Endothelial cell of umbilical vein (primary cell): ENCODE data around the gene GLI3. TPM values are rescaled to one million over a fixed set of nuclear protein-coding genes. Genes with fewer than 3 reads are reported as not detected.

Experiments used
- BruUV-seq: library from RNA; stranded (reverse); fragments of 400-500 nt; replicated peaks from 2 replicates; lab custom pipeline; 2021; lab: Mats Ljungman, UMichigan
- CTCF ChIA-PET: fragments of 300-600, 350-600 bp; sonication (Branson Sonifier 250); formaldehyde crosslinking; loops from one replicate; lab custom pipeline; 2021; ENCODE audit warnings: antibody characterized with exemption, inconsistent platforms; lab: Charles Lee
- POLR2A ChIA-PET: fragments of 300-600, 350-600 bp; sonication (Branson Sonifier 250); formaldehyde crosslinking; loops from one replicate; lab custom pipeline; 2021; ENCODE audit warnings: antibody characterized with exemption, inconsistent platforms; lab: Charles Lee
- DNase-seq: peaks from one replicate; pipeline ENCODE4 v3.0.0-alpha.2; 2011; ENCODE audit warnings: low read depth, low spot score
- FAIRE-seq: peaks from 2 replicates; lab custom pipeline; 2011; peaks lifted over from hg19 to GRCh38; lab: Jason Lieb, UNC
- H2AFZ ChIP-seq: 2 replicates; pipeline ENCODE4 v1.6.0; 2012; ENCODE audit warnings: low read depth, low read length, control low read depth, inconsistent platforms
- H3K27ac ChIP-seq: 2 replicates; pipeline ENCODE4 v1.5.1; 2011; ENCODE audit warnings: low read depth, mild to moderate bottlenecking, control low read depth, low read length, moderate library complexity; ENCODE audit not compliant: insufficient read depth
- H3K27me3 ChIP-seq, 2 experiments: 2 replicates each; pipeline versions ENCODE4 v1.6.0 to v1.6.1; 2011; ENCODE audit warnings: low read length in 2 of 2, mixed read lengths in 1 of 2; ENCODE audit not compliant: control insufficient read depth in 2 of 2, insufficient read depth in 2 of 2
- H3K36me3 ChIP-seq, 2 experiments: 2 replicates in 1 of 2; 3 replicates in 1 of 2; pipeline ENCODE4 v1.5.1; 2011; ENCODE audit warnings: low read length in 2 of 2, mild to moderate bottlenecking in 1 of 2, moderate library complexity in 1 of 2; ENCODE audit not compliant: control insufficient read depth in 2 of 2, insufficient read depth in 2 of 2; ENCODE audit errors: extremely low read depth in 1 of 2
- H3K4me1 ChIP-seq: 3 replicates; pipeline ENCODE4 v1.5.1; 2011; ENCODE audit warnings: mild to moderate bottlenecking, low read length; ENCODE audit not compliant: control insufficient read depth, insufficient read depth; ENCODE audit errors: extremely low read depth
- H3K4me2 ChIP-seq: 2 replicates; pipeline ENCODE4 v1.6.1; 2011; ENCODE audit warnings: low read length, control low read depth, mixed read lengths; ENCODE audit not compliant: insufficient read depth
- H3K4me3 ChIP-seq, 3 experiments: fragments of 200-600 bp in 1 of 3; sonication (generic), shearing (Covaris generic) in 1 of 3; replicated peaks in 1 of 3; 2 replicates each; pipeline ENCODE4 v1.5.1; 2011 to 2016; ENCODE audit warnings: control low read depth in 3 of 3, low read length in 3 of 3, mild to moderate bottlenecking in 2 of 3, inconsistent platforms in 1 of 3, low read depth in 1 of 3, moderate library complexity in 1 of 3; ENCODE audit not compliant: insufficient read depth in 1 of 3
- H3K79me2 ChIP-seq: 2 replicates; pipeline ENCODE4 v1.6.0; 2012; ENCODE audit warnings: low read length, inconsistent platforms; ENCODE audit not compliant: control insufficient read depth, insufficient read depth
- H3K9ac ChIP-seq: replicated peaks from 2 replicates; pipeline ENCODE3; 2011; ENCODE audit warnings: low read length, control low read depth; ENCODE audit not compliant: insufficient read depth; ENCODE audit errors: extremely low read depth
- H3K9me1 ChIP-seq: replicated peaks from 3 replicates; pipeline ENCODE4 v1.6.0; 2011; ENCODE audit warnings: mild to moderate bottlenecking, low read length; ENCODE audit not compliant: control insufficient read depth, insufficient read depth; ENCODE audit errors: extremely low read depth
- H3K9me3 ChIP-seq: replicated peaks from 2 replicates; pipeline ENCODE4 v1.5.1; 2012; ENCODE audit warnings: low read length, inconsistent platforms; ENCODE audit not compliant: control insufficient read depth, insufficient read depth
- H4K20me1 ChIP-seq: replicated peaks from 2 replicates; pipeline ENCODE3; 2011; ENCODE audit warnings: mild to moderate bottlenecking, low read length; ENCODE audit not compliant: control insufficient read depth, insufficient read depth; ENCODE audit errors: extremely low read depth
- CTCF ChIP-seq, 2 donors: IDR thresholded peaks; 1 replicate in 1 of 2; 2 replicates in 1 of 2; pipeline ENCODE4 v1.5.1; 2011; ENCODE audit warnings: low read length in 2 of 2, mild to moderate bottlenecking in 2 of 2, moderate library complexity in 2 of 2, control low read depth in 1 of 2, inconsistent platforms in 1 of 2, low read depth in 1 of 2; ENCODE audit not compliant: insufficient read depth in 1 of 2; ENCODE audit errors: extremely low read depth in 1 of 2
- GATA2 ChIP-seq: IDR thresholded peaks from 2 replicates; pipeline ENCODE4 v1.7.0; 2011; ENCODE audit warnings: low read depth, mild to moderate bottlenecking, moderate library complexity, mixed read lengths, low read length; ENCODE audit not compliant: insufficient read length, insufficient read depth
- JUN ChIP-seq: IDR thresholded peaks from 2 replicates; pipeline ENCODE4 v1.6.1; 2011; ENCODE audit warnings: borderline replicate concordance, low read depth; ENCODE audit not compliant: insufficient read length, insufficient read depth
- MYC ChIP-seq: IDR thresholded peaks from one replicate; pipeline ENCODE4 v1.6.1; 2011; ENCODE audit warnings: mild to moderate bottlenecking, low read depth, low read length
- POLR2A ChIP-seq: IDR thresholded peaks from 2 replicates; pipeline ENCODE4 v1.6.1; 2012; ENCODE audit warnings: low read depth, mild to moderate bottlenecking, control low read depth, low read length
- POLR2AphosphoS5 ChIP-seq: IDR thresholded peaks from 2 replicates; pipeline ENCODE4 v1.6.1; 2012; ENCODE audit warnings: low read depth, mild to moderate bottlenecking, control low read depth, low read length, moderate library complexity; ENCODE audit not compliant: insufficient read depth
- dilution Hi-C: fragments of 300-500 bp; cut with MboI; formaldehyde crosslinking; loops from one replicate; pipeline ENCODE4 v1.15.0; 2019; ENCODE audit warnings: low sequenced_read_pairs; ENCODE audit not compliant: extremely low pct_ligation_motif_present
- intact Hi-C: fragments of 100-400 bp; cut with micrococcal nuclease; formaldehyde crosslinking; loops from one replicate; pipeline ENCODE4 v1.10.0; 2022
- polyA plus RNA-seq, 4 experiments: library from polyadenylated mRNA; depleted of rRNA in 3 of 4; stranded (reverse) in 3 of 4; unstranded in 1 of 4; fragments of >200 nt; gene quantifications; 2 replicates each; pipeline versions ENCODE4 v1.2.1 to v1.2.3, GENCODE V29; 2011 to 2012; ENCODE audit warnings: missing spikeins in 1 of 4
- total RNA-seq: library from RNA; stranded (reverse); gene quantifications from 2 replicates; pipeline ENCODE4 v1.2.3, GENCODE V29; 2021

GLI3 gene
- total and polyA plus RNA-seq, 2 donors (not counting 3 experiments of a cell fraction or from before 2014, with no cell fraction given) = 6.0 to 24.9 TPM

- no peak overlapping the region for H3K4me3 ChIP-seq
- H3K4me1 ChIP-seq = no peaks in the 10 kb centered on the region
- ChIA-PET POLR2A (no interaction called here), CTCF (no interaction called here)
- intact Hi-C loops = no loop called here
- H3K9me3 ChIP-seq = no peaks in the 10 kb centered on the region
- no peak for TF ChIP-seq JUN
- no peak for TF ChIP-seq POLR2AphosphoS5
- TF ChIP-seq GATA2 = peak; percentile 58
- TF ChIP-seq MYC = no peak
- no peaks in the 10 kb centered on the region for H4K20me1 ChIP-seq
- DNase-seq (no peak), FAIRE-seq (no peak)
- H3K9ac ChIP-seq = no peak overlapping the region
- dilution Hi-C loops = no loop called here
- H2AFZ ChIP-seq = no peak overlapping the region
- no peak overlapping the region for H3K27ac ChIP-seq
- H3K9me1 ChIP-seq = no peaks in the 10 kb centered on the region
- H3K4me2 ChIP-seq = no peak overlapping the region
- no TSS peak for BruUV-seq
- H3K27me3 ChIP-seq = no peaks in the 10 kb centered on the region
- H3K36me3 ChIP-seq = no peaks in the 10 kb centered on the region
- no peaks in the 10 kb centered on the region for H3K79me2 ChIP-seq
These were observed 166.9 kb downstream of the GLI3 start for GRCh38 chr7:42070068-42070467.

GRCh38 chr7:42069590-42069989 is 167.4 kb downstream of the GLI3 start:
- CTCF ChIA-PET = no interaction called here
- POLR2A ChIA-PET = no interaction called here
- no peaks in the 10 kb centered on the region for H3K27me3 ChIP-seq
- DNase-seq = no peak
- dilution Hi-C loops (no loop called here), intact Hi-C loops (no loop called here)
- TF ChIP-seq JUN (no peak), POLR2A (no peak), POLR2AphosphoS5 (no peak), CTCF (IDR thresholded peaks at IDR 0.05; ENCODE audit: extremely low read depth in 1 of 2, insufficient read depth in 1 of 2, low read depth in 1 of 2, low read length in 2 of 2) (no peak)
- H3K4me1 ChIP-seq = no peaks in the 10 kb centered on the region
- H2AFZ ChIP-seq = no peak overlapping the region
- no peaks in the 10 kb centered on the region for H3K36me3 ChIP-seq
- no peak overlapping the region for H3K27ac ChIP-seq
- no TSS peak for BruUV-seq
- H4K20me1 ChIP-seq = no peaks in the 10 kb centered on the region
- no peak overlapping the region for H3K4me3 ChIP-seq
- H3K4me2 ChIP-seq = no peak overlapping the region
- no peaks in the 10 kb centered on the region for H3K9me3 ChIP-seq
- no peak for FAIRE-seq
- H3K9ac ChIP-seq = no peak overlapping the region
- H3K9me1 ChIP-seq = no peaks in the 10 kb centered on the region
- no peaks in the 10 kb centered on the region for H3K79me2 ChIP-seq
